ENCODE data around the gene KCNMA1. TPM values are rescaled to one million over a fixed set of nuclear protein-coding genes. Genes with fewer than 3 reads are reported as not detected.

Gene KCNMA1
- polyA plus RNA-seq, 6 donors from 2014 or later: not detected

- no peak overlapping the region for H3K4me3 Mint-ChIP-seq
- no peaks in the 10 kb centered on the region for H3K9me3 Mint-ChIP-seq
- H3K27ac Mint-ChIP-seq: no peak overlapping the region
- H3K36me3 Mint-ChIP-seq: no peaks in the 10 kb centered on the region
- peaks cover 12 to 37% (median 31%) of the 10 kb centered on the region in 3 donors for H3K27me3 Mint-ChIP-seq
- no peak for DNase-seq
- no peaks in the 10 kb centered on the region for H3K4me1 Mint-ChIP-seq
- no peak for ATAC-seq (ENCODE audit: low read depth in 2 of 2)
Measured at GRCh38 chr10:77560471-77560870, 77.1 kb downstream of the KCNMA1 start.

GRCh38 chr10:77560052-77560451 is 77.6 kb downstream of the KCNMA1 start:
- Mint-ChIP-seq H3K9me3 (no peaks in the 10 kb centered on the region), H3K36me3 (no peaks in the 10 kb centered on the region), H3K27ac (no peak overlapping the region), H3K27me3 (peaks cover 9 to 35% (median 27%) of the 10 kb centered on the region in 3 donors), H3K4me1 (no peaks in the 10 kb centered on the region), H3K4me3 (no peak overlapping the region)
- DNase-seq: no peak
- ATAC-seq (ENCODE audit: low read depth in 2 of 2): no peak

GRCh38 chr10:77556990-77557601 is 80.5 kb downstream of the KCNMA1 start:
- no peaks in the 10 kb centered on the region for H3K36me3 Mint-ChIP-seq
- H3K9me3 Mint-ChIP-seq: no peaks in the 10 kb centered on the region
- no peak overlapping the region for H3K27ac Mint-ChIP-seq
- ATAC-seq (ENCODE audit: low read depth in 2 of 2): no peak
- H3K4me1 Mint-ChIP-seq: no peaks in the 10 kb centered on the region
- H3K27me3 Mint-ChIP-seq: peaks cover 0 to 7% (median 5%) of the 10 kb centered on the region in 3 donors
- DNase-seq: no peak
- H3K4me3 Mint-ChIP-seq: no peak overlapping the region

- no peak for ATAC-seq (ENCODE audit: low read depth in 2 of 2)
- DNase-seq: no peak
- no peaks in the 10 kb centered on the region for H3K27me3 Mint-ChIP-seq
- no peak overlapping the region for H3K27ac Mint-ChIP-seq
- no peaks in the 10 kb centered on the region for H3K36me3 Mint-ChIP-seq
- H3K9me3 Mint-ChIP-seq: no peaks in the 10 kb centered on the region
- H3K4me3 Mint-ChIP-seq: no peak overlapping the region
- H3K4me1 Mint-ChIP-seq: no peaks in the 10 kb centered on the region
Measured at GRCh38 chr10:77555591-77556212, 81.9 kb downstream of the KCNMA1 start.

- H3K27me3 Mint-ChIP-seq: peaks cover 0 to 6% (median 0%) of the 10 kb centered on the region in 3 donors
- no peak for DNase-seq
- H3K36me3 Mint-ChIP-seq: no peaks in the 10 kb centered on the region
- H3K9me3 Mint-ChIP-seq: no peaks in the 10 kb centered on the region
- H3K27ac Mint-ChIP-seq: peak overlapping the region in 1 of 6 donors; percentile 22
- no peak overlapping the region for H3K4me3 Mint-ChIP-seq
- H3K4me1 Mint-ChIP-seq: no peaks in the 10 kb centered on the region
- no peak for ATAC-seq (ENCODE audit: low read depth in 2 of 2)
Measured at GRCh38 chr10:77554996-77555397, 82.6 kb downstream of the KCNMA1 start.

GRCh38 chr10:77553966-77554365 is 83.6 kb downstream of the KCNMA1 start:
- Mint-ChIP-seq H3K27ac (no peak overlapping the region), H3K36me3 (no peaks in the 10 kb centered on the region), H3K4me1 (no peaks in the 10 kb centered on the region), H3K27me3 (peaks cover 0 to 16% (median 6%) of the 10 kb centered on the region in 3 donors), H3K4me3 (no peak overlapping the region), H3K9me3 (no peaks in the 10 kb centered on the region)
- ATAC-seq (ENCODE audit: low read depth in 2 of 2): no peak
- no peak for DNase-seq

- Mint-ChIP-seq H3K27me3 (peaks cover 0 to 21% (median 6%) of the 10 kb centered on the region in 3 donors), H3K36me3 (no peaks in the 10 kb centered on the region), H3K9me3 (no peaks in the 10 kb centered on the region), H3K4me1 (no peaks in the 10 kb centered on the region), H3K4me3 (no peak overlapping the region), H3K27ac (no peak overlapping the region)
- no peak for ATAC-seq (ENCODE audit: low read depth in 2 of 2)
- no peak for DNase-seq
Measured at GRCh38 chr10:77553311-77553710, 84.3 kb downstream of the KCNMA1 start.

- ATAC-seq (ENCODE audit: low read depth in 2 of 2) (no peak), DNase-seq (no peak)
- Mint-ChIP-seq H3K9me3 (no peaks in the 10 kb centered on the region), H3K4me3 (no peak overlapping the region), H3K36me3 (no peaks in the 10 kb centered on the region), H3K4me1 (no peaks in the 10 kb centered on the region), H3K27me3 (peaks cover 0 to 21% (median 6%) of the 10 kb centered on the region in 3 donors), H3K27ac (peak overlapping the region in 1 of 6 donors; percentile 54)
Measured at GRCh38 chr10:77552252-77552651, 85.4 kb downstream of the KCNMA1 start.

- Mint-ChIP-seq H3K36me3 (no peaks in the 10 kb centered on the region), H3K4me1 (no peaks in the 10 kb centered on the region), H3K27ac (no peak overlapping the region), H3K4me3 (no peak overlapping the region), H3K27me3 (peaks cover 6 to 36% (median 17%) of the 10 kb centered on the region in 3 donors), H3K9me3 (no peaks in the 10 kb centered on the region)
- no peak for ATAC-seq (ENCODE audit: low read depth in 2 of 2)
- no peak for DNase-seq
Measured at GRCh38 chr10:77550378-77550777, 87.2 kb downstream of the KCNMA1 start.

- Mint-ChIP-seq H3K36me3 (no peaks in the 10 kb centered on the region), H3K27ac (no peak overlapping the region), H3K4me3 (no peak overlapping the region), H3K4me1 (no peaks in the 10 kb centered on the region), H3K27me3 (peaks cover 14 to 50% (median 17%) of the 10 kb centered on the region in 3 donors), H3K9me3 (peaks cover 0 to 14% (median 0%) of the 10 kb centered on the region in 7 donors)
- ATAC-seq (ENCODE audit: low read depth in 2 of 2) (no peak), DNase-seq (no peak)
Measured at GRCh38 chr10:77548671-77549070, 88.9 kb downstream of the KCNMA1 start.

GRCh38 chr10:77548157-77548556 is 89.5 kb downstream of the KCNMA1 start:
- peaks cover 14 to 50% (median 17%) of the 10 kb centered on the region in 3 donors for H3K27me3 Mint-ChIP-seq
- H3K27ac Mint-ChIP-seq: no peak overlapping the region
- H3K36me3 Mint-ChIP-seq: peaks cover 0 to under 1% of the 10 kb centered on the region in 2 donors
- no peak for DNase-seq
- no peak for ATAC-seq (ENCODE audit: low read depth in 2 of 2)
- H3K4me1 Mint-ChIP-seq: peaks cover 0 to 1% (median 0%) of the 10 kb centered on the region in 3 donors
- peaks cover 0 to 19% (median 3%) of the 10 kb centered on the region in 7 donors for H3K9me3 Mint-ChIP-seq
- H3K4me3 Mint-ChIP-seq: no peak overlapping the region

GRCh38 chr10:77547307-77548050 is 90.1 kb downstream of the KCNMA1 start:
- ATAC-seq (ENCODE audit: low read depth in 2 of 2): no peak
- H3K4me3 Mint-ChIP-seq: peak overlapping the region in 1 of 8 donors; percentile 55

GRCh38 chr10:77546042-77546441 is 91.6 kb downstream of the KCNMA1 start:
- no peak overlapping the region for H3K4me3 Mint-ChIP-seq

More at GRCh38 chr10:77547307-77548050, 90.1 kb downstream of the KCNMA1 start:
- peaks cover 0 to 26% (median 6%) of the 10 kb centered on the region in 7 donors for H3K9me3 Mint-ChIP-seq
- H3K36me3 Mint-ChIP-seq: peaks cover 0 to 4% of the 10 kb centered on the region in 2 donors
- no peak for DNase-seq
- peaks cover 0 to 8% (median 0%) of the 10 kb centered on the region in 3 donors for H3K4me1 Mint-ChIP-seq
- no peak overlapping the region for H3K27ac Mint-ChIP-seq
- peaks cover 14 to 50% (median 17%) of the 10 kb centered on the region in 3 donors for H3K27me3 Mint-ChIP-seq

More at GRCh38 chr10:77546042-77546441, 91.6 kb downstream of the KCNMA1 start:
- no peak for DNase-seq
- H3K27me3 Mint-ChIP-seq: peaks cover 14 to 50% (median 17%) of the 10 kb centered on the region in 3 donors
- H3K27ac Mint-ChIP-seq: no peak overlapping the region
- no peak for ATAC-seq (ENCODE audit: low read depth in 2 of 2)
- peaks cover 0 to 34% (median 6%) of the 10 kb centered on the region in 7 donors for H3K9me3 Mint-ChIP-seq
- peaks cover 0 to 22% (median 1%) of the 10 kb centered on the region in 3 donors for H3K4me1 Mint-ChIP-seq
- H3K36me3 Mint-ChIP-seq: peaks cover 0 to 4% of the 10 kb centered on the region in 2 donors
